Kidney tubule cell (primary cell): ENCODE data around the gene CEP72.
A peak's percentile ranks its signal among the peaks of the same experiment; 100 is the strongest.
"Not testable (repeated sequence)": the region's sequence is repeated elsewhere in the genome, so short reads cannot be mapped to it uniquely, and the experiment has no call there.

Source experiments
- DNase-seq: peaks from one replicate; pipeline ENCODE4 v3.0.0-alpha.2; 2018; ENCODE audit warnings: low spot score

Gene CEP72

DNA sequence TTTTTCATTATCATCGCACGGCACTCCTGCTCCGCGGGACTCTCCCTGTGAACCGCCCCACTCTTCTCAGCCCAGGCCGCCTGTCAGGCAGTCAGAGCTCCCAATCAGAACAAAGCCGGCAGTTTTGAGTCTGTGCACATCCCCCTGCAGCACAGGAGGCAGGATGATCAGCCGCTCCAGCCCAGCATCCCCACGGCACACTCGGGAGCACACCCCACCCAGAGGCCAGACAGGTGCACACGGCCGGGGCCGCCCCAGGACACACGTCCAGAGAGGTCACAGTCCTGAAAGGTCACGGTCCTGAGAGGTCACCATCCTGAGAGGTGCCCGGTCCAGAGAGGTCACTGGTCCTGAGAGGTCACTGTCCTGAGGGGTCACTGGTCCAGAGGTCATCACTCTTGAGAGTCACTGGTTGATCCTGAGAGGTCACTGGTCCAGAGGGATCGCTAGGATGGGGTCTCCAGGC, 72.6 kb downstream of the CEP72 start:
- DNase-seq, result no peak

DNA sequence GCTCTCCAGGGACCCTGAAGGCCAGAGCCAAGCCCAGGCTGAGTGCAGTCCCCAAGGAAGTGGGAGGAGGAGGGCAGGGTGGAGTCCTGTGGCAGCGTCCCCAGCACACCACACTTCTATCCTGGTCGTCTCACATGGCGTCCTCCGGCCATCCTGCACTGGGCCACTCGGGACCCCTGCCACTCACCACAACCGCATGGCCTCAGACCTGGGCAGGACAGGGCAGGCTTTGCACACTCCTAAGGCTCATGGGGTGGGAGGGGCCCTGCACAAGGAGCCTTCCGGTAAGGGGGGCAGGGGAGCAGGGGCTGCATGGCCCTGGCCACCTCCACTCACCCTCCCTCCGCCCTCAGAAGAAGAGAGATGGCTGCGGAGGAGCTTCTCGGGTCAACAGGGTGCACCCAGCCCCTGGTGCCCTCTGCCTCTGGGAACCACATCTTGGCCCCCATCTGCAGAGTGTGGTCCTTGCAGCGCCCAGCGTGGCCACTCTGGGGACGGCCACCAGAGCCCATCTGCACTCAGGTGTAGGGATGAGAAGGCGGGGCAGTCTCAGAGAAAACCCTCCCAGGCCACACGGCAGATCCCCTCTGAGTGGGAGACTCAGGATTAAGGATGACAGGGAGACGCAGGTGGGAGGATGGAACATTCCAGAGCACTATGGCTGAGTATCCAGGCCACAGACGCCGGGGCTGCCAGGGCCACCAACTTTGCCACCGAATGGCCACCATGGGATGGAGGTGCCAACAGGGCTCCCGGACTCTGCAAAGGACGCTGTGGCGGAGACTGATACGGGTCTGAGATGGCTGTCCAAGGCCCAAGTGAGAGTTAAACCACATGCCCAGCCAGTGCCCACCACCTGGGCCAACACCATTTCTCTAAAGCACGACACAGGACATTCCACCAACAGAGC, 73.4 kb downstream of the CEP72 start:
- DNase-seq, result no peak

DNA sequence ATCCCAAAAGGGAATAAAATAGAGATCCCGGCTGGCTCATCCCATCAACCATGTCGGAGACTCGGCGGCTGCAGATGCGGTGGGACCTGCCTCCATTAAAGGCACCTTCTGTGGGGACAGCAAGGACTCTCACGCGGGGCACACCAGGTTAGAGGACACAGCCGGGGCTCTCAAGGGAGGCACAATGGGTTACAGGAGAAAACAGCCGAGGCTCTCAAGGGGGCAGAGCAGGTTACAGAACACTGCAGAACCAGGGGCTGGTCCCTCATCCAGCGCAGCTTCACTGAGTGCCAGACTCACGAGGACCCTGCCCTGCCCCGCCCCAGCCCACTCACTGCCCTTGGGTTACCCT, 74.0 kb downstream of the CEP72 start:
- DNase-seq, result not testable (repeated sequence)

DNA sequence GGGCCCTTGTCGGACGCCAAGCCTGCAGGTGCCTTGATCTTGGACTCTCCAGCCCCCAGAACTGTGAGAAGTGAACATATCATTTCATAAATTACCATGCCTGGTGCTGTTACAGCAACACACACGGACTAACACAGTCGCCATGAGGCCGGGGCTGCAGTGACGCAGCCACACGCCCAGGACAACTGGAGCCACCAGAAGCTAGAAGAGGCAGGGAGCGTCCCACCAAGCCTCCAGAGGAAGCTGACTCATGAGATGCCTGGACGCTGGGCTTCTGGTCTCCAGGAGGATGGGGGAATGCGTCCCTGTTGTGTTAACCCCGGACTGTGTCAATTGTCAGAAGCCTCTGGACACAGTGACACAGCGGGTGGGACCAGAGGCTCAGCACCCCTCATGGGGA, 74.8 kb downstream of the CEP72 start:
- DNase-seq, result not testable (repeated sequence)

DNA sequence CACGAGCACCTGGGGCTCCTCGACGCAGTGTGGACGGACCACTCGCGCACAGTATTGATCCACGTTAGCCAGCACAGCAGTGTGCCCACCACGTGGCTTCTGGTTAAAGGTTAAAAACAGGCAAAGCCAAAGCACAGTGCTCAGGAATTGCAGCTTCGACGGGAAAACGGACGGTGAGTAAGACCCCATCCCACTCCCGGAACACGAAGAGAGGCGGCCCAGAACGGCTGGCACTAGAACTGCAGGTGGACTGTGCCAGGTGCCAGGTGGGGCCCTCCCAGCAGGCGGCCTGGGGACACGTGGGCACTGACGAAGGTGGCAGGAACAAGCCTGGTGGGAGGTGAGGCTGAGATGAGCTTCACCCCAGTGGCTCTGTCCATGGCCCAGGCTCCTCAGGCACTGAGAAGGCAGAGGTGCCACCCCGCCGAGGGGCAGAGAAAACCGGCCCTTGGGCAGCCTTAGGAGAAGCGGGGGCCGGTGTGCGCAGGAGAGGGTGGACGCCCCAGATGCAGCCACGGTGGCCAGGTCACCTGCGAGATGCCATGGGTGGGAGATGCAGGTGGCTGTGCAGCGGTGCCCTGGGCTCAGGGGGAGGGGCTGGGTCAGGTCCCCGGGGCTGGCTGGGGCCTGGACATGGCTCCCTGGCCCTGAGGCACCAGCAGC, 76.3 kb downstream of the CEP72 start:
- not testable (repeated sequence) for DNase-seq

DNA sequence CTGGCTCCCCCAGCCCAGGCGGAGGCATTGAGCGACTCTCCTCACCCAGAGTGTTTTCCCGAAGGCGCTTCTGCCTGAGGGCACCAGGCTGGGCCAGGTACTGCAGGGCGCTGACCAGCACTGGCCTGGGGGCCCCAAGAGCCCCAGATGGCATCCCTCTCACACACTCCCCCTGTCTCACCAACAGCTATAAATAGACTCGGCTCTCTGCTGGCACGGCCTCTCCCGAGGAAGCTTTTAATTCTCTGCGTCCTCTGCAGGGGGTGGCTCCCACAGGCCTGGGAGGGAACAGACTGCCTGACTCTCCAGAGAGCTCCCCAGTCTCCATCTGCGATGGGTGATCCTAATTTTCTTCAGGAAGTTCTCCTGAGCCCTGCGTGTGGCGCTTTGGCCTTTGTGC, 78.2 kb downstream of the CEP72 start:
- DNase-seq, result not testable (repeated sequence)

DNA sequence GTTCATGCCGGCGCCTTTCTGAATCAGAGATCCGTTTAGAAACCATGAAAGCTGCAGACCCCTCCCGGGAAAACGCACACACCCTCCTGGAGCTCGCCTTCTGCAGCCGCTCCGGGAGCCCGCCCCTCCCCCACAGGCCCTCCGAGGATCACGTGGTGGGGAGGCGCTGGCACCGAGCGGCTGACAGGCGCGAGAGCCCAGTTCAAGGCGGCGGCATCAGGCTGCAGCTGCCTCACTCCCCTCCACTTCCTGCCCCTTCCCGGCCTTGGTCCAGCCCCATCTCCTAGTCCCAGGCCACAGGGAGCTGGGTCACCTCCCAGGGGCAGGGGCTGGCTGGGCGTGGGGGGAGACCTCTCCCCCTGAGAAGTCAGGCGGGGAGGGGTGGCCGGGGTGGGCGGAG, 78.9 kb downstream of the CEP72 start:
- DNase-seq, result not testable (repeated sequence)

DNA sequence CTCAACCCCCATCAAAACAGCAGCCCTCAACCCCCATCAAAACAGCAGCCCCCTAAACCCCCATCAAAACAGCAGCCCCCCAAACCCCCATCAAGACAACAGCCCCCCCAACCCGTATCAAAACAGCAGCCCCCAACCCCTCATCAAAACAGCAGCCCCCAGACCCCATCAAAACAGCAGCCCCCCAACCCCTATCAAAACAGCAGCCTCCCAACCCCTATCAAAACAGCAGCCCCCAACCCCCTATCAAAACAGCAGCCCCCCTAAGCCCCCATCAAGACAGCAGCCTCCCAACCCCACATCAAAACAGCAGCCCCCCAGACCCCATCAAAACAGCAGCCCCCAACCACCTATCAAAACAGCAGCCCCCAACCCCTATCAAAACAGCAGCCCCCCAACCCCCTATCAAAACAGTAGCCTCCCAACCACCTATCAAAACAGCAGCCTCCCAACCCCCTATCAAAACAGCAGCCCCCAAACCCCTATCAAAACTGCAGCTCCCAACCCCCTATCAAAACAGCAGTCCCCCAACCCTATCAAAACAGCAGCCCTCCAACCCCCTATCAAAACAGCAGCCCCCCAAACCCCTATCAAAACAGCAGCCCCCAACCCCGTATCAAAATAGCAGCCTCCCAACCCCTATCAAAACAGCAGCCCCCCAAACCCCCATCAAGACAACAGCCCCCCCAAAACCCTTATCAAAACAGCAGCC, 79.8 kb downstream of the CEP72 start:
- DNase-seq, result no peak

DNA sequence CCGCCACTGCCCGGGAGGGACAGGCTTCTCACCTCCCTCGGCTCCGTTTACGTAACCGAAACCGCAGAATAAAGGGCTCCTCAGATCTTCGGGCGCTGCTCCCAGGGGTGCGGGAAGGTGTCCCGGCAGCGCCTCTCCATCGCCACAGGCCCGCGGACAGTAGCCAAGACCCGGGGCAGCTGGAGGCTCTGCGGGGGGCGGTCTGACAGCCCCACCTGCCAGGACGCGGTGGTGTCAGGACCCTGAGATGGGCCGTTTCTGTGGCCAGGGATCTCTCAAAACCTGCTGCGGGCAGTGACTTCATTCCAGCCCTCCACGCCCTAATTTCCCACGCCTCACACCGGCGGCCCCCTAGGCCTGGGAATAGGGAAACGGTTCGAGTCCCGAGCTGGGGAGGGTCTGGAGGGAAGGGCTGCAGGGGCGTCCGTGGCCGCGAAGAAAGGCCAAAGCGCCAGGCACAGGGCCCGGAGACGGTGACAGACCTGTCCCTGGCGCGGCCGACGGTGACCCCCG, 80.4 kb downstream of the CEP72 start:
- not testable (repeated sequence) for DNase-seq

DNA sequence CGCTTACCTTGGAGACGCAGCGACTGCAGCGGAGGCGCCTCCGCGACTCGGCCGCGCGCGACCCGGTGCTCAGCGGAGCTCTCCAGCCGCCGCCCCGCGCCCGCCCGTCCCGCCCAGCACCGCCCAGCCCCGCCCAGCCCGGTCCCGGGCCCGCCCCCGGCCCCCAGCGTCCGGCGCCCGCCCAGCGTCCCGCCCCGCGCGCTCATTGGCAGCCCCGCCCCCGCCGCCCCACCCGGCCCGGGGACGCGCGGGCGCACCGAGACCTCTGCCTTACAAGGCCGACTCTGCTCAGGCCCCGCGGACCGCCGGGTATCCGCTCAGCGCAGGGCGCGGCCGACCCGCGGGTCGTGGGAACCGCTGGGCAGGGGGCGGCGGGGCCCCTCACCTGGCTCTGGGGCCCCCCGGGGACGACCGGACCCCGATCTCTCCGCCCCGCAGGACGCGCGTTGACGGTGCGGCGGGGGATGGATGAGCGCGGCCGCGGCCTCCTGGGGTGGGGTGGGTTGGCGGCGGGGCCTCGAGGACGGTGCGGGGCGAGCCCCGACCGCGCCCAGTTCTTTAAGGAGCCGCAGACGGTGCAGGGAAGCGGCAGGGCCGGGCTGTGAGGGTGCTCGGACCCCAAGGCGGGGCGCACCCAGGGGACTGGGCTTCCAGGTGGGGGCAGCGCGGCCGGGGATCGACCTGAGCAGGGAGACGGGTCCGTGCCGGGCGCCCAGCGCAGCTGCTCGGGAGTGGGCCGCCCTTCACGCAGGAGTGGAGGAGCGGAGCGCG, 81.3 kb downstream of the CEP72 start, which contains the start of gene TPPP:
TPPP (minus strand) TSS at position 82 of the 771 bp plus-strand sequence. CDS start 15,292 bp downstream, outside the sequence.
- DNase-seq, result peak; percentile 85

DNA sequence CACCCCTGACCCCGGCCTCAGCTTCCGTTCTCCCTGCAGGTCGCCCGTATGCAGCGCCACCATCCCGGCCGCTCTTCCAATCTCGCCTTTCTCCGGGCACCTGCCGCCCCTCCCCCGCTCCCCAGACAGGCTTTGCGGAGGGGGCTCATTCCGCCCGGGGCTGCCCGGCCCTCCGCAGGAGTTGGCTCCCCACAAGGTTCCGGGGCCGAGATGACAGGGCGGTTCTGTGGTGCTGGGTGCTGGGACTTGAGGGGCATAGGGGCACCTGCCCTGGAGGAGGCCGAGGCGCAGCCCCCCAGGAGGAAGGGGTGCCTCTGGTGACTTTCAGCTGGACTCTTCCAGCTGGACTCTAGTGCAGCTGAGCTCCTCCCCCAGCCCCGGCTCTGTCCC, 81.9 kb downstream of the CEP72 start:
- DNase-seq, result not testable (repeated sequence)

DNA sequence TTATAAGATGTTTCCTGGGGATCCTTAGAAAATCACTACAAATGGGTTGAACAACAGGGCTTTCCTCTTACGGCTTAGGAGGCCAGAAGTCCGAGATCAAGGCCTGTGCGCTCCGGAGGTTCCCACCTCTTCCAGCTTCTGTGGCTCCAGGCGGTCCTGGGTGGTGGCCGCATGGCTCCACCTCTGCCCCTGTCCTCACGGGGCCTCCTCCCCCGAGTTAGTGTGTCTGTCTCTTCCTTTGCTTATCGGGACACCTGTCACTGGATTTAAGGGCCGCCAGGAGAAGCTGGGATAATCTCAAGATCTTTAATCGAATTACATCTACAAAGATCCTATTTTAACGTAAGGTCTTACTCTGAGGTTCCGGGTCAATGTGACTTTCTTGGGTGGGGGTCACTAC, 83.3 kb downstream of the CEP72 start:
- DNase-seq, result not testable (repeated sequence)

DNA sequence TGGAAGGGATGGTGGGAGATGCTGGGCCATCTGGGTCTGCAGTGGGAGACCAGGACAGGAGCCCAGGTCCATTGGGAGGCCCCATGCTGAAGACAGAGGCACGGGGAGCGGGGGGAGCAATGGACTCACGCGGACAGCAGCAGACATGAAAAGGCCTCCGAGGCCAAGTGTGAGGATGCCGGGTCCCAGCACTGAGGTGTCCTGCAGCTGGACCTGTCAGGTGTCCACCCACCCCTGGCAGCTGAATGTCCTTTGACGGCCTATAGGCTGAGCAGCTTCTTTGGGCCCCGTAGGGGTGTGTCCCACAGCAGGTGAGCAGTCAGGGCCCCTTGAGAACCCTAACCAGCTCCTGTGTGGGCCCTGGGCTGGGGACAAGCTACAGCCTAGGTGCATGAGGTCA, 84.1 kb downstream of the CEP72 start:
- DNase-seq, result not testable (repeated sequence)

DNA sequence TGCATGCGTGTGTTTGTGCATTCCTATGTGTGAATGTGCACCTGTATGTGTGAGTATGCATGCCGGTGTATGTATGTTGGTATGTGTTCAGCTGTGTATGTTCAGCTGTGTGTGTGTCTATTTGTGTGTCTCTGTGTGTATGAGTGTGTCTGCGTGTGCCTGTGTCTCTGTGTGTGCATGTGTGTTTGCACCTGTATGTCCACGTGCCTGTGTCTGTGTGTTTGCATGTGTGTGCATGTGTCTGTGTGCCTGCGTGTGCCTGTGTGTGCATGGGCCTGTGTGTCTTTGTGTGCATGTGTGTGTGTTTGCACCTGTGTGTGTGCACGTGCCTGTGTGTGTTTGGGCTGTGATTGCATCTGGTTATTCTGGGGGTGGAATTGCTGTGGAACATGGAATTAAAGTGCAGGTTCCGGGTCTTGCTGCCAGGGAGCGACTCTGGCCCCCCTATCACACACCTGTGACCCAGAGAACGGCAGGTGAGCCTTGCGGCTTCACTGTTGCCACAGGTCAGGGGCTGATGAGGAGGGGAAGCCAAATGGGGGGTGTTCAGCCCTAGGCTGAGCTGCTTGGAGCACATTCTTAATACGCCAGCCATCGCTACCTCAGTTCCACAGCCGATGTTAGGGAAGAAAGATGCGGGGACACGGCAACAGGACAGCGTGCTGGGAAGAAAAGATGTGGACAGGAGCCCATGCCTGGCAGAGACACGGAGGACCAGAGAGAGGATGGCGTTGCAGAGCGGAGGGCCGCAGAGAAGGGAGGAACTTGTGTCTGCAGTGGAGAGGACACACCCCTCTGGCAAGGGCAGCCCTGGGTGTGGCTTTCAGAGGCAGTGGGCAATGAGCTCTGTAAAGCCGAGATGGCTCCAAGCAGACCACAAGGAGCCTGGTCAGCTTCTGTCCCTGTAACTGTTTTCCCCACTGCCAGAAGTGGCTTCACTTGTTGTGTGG, 84.9 kb downstream of the CEP72 start:
- DNase-seq, result not testable (repeated sequence)
